Amniotic stem cell (primary cell): Measurements from ENCODE around the gene GCN1.

Source experiments
- DNase-seq: peaks from one replicate; lab custom pipeline; 2025; lab: John Stamatoyannopoulos, UW

Gene GCN1

DNA sequence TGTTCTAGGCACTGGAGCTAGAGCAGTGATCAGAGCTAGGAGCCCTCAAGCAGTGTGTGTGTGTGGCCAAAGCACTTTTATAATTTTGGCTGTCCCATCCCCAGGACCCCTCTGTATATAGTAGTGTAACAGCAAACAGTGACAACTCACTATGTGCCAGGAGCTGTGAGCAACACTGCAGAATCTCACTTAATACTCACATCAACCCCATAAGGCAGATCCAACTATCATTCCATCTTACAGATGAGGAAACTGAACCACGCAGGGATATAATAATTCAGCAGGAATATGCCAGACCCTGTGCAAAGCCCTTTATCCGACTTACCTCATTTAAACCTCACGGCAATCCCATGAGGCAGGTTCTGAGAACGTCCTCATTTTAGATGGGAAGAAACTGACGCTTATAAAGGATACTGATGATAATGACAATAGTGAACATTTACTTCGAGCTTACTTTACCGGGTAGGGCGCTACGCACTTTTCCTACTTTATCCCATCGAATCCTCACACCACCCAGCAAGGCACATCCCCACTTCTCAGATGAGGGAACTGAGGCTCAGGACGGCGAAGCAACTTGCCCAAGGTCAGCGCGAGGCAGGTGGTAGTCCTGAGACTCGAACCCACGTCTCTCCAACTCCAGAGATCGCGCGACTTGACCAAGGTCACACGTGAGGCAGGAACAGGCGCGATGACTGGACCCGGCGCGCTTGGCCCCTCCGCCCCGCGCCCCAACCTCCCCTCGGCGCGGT, 78.6 kb downstream of the GCN1 start:
- DNase-seq, result no peak

DNA sequence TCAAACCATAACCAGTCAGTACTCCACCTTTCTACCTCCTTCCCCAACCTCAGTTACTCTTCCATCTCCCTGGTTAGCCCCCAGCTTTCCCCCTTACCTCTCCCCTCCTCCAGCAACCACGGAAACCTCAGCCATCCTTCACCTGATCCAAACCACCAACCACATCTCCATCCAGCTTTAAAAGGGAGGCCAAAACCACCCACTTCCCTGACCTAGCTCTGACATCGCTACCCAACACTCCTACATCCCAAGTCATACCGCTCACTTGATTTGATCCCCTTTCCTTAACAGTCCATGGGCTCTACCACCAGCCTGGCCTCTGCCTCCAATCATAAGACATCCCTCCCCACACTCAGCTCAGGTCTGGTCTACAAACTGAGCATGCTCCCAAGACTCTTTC, 79.4 kb downstream of the GCN1 start:
- no peak for DNase-seq

DNA sequence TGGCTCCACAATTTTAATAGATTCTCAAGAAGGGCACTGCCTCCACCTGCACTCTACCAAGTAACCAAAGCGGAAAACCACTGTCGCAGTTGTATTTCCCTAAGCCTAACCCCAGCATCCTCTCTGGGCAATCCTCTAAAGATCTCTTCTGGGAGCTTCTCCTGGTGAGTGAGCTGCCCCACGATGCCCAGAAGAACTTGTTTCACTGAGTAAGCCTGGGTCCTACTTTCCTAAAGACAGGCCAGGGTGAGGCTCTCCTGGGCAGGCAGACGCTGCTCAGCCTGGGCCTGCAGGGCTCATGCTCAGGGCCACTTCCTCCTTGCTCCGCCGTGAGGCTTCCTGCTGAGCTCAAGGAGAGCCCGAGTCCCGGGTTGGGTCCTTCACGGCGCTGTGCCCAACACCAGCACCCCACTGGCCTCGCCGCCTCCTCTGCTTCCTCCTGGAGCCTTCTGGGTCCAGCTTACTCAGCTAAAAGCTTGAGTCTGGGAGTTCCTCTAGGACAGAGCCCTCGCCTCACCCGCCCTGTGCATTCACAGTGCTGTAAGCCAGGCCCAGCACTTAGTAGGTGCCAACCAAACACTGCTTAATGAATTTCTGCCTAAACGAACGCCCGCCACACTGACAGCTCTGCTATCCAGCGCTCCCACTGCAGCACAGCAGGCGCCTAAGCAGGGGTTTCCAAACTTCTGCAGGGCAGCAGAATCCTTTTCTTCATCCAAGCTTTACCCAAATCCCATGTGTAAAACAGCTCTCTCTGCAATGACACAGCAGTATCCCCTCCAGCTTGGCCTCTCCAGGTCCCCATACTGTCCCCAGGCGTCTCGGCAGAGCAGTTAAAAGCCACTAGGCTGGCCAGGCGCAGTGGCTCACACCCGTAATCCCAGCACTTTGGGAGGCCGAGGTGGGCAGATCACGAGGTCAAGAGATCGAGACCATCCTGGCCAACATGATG, 83.7 kb downstream of the GCN1 start:
- no peak for DNase-seq

DNA sequence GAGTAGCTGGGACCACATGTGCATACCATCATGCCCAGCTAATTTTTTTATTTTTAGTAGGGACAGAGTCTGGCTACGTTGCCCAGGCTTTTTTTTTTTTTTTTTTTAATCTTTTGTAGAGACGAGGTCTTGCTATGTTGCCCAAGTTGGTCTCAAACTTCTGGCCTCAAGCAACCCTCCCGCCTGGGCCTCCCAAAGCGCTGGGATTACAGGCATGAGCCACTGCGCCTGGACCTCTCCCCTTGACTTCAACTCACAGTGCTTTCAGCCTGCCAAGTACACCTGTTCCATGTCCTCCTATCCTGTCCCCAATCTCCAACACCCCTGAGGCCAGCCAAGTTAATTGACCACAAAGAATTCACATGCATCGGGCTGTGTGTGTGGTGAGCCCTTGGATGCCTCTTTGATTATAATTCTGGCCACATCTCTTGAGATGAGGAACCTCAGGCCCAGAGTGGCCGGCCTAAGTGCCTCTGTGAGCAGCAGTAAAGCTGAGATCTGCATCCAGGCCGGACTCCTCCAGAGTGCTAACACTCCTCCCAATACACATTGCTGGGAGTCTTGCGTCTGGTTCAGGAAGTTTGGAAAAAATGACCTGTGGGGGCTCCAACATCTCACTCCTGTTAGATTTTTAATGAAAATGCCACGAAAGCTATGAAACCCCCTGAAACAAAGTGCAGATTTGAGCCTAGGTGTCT, 84.8 kb downstream of the GCN1 start:
- no peak for DNase-seq

DNA sequence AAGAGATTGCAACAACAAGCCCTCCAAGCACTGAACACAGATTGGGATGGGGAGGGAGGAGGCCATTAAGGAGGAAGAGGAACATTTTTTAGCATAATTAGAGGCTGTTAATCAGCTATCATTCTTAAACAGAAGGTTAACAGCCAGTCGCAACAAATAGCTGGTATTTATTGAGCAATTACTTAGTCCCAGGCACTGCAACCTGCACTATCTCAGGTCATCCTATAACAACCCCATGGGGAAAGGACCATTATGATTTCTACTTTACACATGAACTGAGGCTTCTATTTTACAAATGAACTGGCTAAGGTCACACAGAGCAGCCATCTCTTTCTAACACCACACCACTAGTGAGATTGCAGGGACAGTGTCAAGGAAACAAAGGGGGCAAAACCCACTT, 88.4 kb downstream of the GCN1 start:
- DNase-seq, result no peak

DNA sequence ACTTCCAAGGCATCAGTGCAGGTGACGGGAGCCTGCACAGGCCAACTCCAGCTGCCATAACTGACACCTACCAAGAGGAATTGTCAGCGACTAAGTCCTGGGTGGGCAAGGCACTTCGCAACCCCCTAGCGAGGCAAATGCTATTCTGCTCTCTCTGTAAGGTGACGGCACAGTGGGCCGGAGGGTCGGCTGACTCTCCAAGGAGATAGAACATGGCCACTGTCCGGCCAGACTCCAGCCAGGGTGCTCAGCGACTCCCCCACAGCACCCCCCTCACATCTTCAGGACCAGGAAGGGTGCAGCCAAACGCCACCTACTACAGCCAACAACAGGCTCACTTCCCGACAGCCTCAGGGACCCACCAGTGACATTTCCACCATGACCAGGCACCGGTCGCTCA, 91.1 kb downstream of the GCN1 start:
- no peak for DNase-seq

DNA sequence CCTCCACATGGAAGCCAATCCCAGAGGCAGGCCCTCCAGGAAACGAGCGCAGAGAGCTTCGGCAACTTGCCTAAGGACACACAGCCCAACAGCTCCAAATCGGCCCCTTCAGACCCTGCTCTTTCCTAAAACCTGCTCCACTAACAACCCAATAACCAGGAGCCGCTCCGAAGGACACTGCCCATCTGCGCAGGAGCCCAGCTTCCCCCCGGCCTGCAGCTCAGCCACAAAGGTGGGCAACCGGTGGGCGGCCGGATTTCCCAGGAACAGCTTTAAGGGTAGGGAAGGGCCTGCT, 91.5 kb downstream of the GCN1 start:
- no peak for DNase-seq

DNA sequence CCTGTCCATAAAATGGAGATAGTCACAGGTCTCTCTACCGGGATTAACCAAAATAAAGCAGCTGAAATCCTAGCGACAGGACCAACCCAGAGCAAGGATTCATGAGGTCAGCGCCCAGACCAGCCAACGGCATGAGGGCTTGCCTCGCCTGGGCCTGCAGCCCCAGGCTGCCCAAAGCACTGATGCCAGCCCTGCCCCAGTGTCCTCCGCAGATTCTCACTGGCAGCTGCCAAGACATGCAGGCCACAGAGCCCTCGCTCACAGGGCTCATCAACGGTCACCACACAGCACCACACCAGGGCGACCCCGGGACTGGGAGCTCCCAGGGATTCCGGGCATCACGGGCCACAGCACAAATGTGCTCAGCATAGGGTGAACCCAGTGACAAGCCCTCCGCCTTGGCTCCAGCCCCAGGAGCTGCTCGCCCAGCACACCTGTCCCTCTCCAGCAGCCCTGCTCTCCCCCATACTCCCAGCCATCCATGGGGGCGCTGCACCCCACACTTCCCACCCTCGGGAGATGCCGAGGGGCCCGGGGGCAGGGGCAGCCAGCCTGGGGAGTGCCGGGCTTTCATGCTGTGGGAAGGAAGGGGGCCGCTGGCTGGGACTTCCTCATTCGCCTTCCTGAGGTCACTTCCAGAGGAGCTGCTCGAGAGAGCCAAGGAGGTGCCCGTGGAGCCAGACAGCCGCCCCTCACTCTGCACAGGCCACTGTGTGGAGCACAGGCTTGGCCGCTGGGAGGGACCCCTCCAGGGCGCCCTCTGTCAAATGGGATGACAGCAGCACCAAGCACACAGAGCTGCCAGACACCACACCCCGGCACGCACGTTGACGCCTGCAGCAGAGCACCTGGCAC, 92.1 kb downstream of the GCN1 start:
- DNase-seq, result no peak

DNA sequence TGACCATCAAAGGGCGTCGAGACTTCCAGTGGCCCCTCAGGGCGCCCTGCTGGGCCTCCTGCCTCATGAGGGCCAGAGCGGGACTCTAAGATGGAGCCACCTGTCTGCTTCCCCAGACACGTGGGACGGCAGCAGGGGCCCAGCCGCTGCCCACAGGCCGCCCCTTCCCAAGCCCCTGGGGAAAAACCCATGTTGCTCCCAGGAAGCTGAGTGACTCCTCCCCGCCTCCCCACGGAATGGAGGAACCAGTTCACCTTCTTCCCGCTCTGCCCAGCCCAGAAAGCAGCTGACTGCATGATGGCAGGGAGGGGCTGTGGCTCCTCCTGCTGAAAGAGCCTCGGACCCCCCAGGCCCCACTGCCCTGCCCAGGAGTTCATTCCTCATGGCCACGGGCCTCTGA, 92.9 kb downstream of the GCN1 start:
- DNase-seq, result no peak

DNA sequence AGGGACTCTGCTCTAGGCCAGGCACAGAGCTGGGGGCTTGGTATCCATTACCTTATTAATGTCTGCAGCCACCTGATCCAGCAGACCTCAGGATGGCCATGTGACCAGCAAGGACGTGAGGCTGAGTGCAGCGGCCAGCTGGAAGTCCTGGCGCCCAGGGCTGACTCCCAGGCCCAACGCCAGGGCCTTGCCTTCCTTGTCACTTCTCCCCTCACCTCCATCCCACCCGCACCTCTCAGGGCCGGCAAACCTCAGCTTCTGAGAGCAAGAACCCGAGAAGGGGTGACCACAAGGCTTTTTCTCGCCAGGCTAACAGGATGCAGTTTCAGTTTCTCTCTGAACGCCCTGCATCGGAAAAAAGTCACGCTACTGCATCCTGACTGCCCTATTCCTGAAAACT, 93.3 kb downstream of the GCN1 start:
- no peak for DNase-seq

DNA sequence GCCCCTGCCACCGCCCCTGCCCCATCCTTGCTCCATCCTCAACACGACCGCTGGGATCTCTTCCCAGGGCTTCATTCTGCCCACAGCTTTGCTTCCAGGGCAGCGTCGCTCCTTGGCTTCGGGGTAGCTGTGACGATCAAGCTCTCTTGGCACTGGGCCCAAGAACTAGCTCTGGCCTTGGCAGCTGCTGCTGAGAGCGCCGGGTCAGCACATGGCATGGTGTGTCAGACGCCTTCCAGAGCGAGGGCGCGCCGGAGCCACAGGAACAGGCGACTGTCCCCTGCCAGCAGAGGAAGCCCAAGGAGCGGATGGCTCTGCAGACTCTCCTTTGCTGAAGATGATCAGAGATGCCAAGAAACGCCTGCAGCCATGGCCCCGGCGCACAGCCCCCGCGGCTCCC, 93.9 kb downstream of the GCN1 start:
- no peak for DNase-seq

DNA sequence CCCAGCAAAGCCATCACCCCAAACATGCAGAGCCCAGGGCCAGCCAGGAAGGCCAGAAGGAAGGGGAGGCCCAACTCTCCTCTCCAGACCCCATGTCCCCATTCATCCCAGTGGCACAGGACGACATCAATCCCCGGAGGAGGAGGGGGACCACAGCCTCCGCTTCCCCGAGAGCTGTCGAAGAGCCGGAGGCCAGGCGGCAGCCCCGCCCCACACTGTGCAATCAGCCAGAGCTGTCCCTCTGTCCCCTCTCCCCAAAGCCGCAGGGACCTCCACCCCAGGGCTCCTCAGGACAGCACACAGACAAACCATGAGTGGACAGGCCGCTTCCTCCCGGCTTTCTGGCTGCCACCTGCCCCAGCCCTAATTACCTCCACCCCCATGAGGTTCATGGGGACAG, 94.8 kb downstream of the GCN1 start:
- no peak for DNase-seq

DNA sequence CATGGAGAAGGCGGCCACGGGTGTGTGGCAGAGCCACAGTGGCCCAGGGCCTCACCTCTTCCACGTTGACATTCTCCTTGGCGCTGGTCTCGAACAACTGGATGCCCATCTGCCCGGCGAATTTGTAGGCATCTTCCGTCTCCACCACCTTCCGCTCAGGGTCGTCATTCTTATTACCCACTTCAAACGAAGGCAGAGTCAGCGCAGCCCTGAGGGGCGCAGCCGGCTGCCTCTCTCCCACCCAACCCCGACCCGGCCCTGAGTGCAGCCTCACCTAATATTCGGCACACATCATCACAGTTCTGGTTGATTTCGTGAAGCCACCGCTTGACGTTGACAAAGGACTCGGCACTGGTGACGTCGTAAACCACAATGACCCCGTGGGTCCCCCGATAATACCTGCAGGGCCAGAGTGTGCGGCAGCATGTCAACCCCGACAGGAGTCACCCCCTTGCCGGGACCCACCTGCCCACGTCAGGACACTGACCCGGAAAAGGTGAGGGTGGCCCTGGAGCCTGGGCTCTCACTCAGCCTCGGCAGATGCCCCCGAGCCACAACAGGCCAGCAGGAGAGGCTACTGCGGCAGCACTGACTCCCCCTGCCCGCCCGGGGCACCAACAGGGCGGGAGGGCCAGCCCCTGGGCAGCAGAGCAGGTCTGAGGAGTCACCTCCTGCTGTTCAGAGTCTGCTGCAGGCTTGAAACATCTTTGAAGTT, 95.6 kb downstream of the GCN1 start:
- no peak for DNase-seq

DNA sequence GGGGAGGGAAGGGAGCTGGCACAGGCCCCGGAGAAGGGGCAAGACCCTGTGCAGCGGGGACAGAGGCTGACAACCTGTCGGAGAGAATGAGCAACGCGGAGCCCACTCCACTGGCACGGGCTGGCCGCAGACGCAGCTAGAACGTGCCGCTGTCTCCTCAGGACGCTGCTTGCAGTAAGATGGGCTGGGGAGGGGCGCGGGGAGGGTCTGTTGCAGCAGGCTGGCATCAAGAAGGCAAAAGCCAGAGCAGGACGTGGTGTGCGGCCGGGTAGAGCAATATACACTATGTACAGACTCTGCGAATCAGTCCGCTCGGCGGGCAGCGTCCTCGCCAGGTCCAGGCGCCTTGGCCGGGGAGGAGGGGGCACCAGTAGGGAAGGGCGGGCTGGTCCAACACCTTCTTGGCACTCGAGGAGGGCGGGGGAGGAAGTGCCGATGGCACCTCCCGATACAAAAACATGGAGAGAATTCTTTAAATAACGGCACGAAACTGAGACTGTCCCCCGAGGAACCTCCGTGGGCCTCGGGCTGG, 97.8 kb downstream of the GCN1 start:
- no peak for DNase-seq

DNA sequence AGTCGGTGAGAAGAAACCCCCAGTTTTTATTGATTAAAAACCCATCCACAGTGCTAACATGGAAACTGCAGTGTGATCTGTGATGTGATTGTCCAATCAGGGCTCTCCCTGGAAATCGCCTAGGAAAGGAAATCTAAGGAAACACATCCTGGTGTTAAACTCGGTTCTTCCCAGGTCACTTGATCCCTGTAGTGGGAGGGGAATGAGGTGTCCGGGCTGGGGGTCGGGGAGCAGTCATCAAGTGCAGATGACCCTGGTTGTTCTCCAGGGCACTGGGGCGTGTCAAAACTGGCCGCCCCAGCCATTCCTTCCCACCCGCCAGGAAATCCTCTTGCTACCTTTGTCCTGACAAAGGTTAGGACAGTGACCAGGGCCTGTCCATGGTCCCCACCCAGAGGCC, 98.8 kb downstream of the GCN1 start:
- no peak for DNase-seq

DNA sequence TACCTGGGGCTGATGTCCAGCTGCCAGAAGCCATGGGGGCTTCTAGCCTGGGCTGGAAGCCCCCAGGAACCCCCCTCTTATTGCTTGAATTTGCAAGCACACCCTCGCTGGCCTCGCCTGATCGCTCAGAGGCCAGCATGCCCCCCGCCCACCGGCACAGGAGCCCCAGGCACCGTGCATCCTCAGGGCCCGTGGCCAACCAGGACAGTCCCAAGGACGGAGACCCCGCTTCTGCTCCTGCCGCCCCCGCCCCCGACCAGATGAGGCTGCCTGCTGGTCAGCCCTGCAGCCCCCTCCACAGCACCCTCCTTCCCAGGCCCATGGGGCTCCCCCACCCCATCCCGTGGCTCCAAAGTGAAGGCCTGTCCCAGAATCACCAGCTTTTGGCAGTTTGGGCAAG, 99.2 kb downstream of the GCN1 start:
- DNase-seq, result no peak

DNA sequence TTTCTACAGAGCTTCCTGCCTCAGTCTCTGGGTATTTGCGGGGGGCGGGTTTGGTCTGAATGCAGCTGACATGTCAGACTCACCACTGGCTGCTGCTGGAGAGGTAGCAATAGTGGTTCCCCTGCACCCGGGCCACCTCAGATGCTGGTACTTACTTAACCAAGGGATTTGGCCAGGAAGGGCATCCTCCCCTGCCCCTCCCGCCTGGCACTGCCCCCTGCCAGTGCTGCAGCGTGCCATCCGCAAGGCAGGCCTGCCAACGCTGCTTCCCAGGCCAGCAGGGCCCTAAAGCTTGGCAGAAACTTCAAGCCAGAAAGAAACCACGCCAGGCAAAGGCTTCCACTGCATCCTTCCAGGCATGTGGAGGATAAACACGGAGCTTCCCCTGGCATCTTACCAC, 100.0 kb downstream of the GCN1 start:
- DNase-seq, result no peak

DNA sequence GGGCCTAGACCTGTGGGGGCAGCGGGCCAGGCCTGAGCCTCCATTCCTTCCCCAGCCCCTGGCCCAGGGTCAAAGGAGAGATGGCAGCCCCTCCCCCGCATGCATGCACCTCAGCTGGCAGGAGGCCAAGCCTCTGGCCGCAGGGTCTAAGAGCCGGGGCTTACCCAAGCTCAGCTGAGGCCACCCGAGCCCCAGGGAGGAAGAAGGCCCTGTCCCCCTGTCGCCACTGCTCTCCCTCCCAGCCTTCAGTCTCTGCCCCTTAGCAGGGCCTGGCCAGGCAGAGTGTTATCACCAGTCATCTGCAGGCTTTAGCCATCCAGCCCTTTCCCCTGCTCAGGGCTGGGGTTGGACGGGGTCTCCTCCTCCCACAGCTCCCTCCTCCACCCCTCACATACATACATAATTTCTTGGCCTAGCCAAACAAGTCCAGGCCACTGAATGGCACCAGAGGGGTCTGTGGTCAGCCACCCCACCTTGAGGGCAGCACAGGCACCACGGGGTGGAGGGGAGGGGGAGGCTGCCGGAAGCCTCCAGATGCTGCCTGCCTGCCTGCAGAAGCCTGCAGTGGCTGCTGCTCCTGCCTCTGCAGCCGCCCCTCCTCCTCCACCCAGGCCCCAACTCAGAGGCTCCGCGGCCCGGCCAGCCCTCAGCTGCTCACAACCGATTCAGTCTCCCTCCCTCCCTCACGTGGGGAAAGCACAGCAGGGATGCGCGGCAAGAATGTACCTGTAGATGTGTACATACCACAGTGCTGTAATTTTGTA, 100.7 kb downstream of the GCN1 start:
- no peak for DNase-seq

DNA sequence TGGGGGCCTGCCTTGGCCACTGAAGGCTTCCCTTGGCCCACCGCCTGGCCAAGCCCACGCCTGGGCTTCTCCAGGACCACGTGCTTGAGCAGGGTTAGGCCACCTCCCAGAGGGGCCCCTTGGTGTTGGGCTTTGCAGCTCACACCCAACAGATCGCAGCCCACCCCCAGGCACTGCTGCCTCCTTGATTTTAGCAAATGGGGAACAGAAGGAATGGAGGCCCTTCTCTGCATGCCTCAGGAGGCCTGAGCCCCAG, 101.3 kb downstream of the GCN1 start:
- no peak for DNase-seq

DNA sequence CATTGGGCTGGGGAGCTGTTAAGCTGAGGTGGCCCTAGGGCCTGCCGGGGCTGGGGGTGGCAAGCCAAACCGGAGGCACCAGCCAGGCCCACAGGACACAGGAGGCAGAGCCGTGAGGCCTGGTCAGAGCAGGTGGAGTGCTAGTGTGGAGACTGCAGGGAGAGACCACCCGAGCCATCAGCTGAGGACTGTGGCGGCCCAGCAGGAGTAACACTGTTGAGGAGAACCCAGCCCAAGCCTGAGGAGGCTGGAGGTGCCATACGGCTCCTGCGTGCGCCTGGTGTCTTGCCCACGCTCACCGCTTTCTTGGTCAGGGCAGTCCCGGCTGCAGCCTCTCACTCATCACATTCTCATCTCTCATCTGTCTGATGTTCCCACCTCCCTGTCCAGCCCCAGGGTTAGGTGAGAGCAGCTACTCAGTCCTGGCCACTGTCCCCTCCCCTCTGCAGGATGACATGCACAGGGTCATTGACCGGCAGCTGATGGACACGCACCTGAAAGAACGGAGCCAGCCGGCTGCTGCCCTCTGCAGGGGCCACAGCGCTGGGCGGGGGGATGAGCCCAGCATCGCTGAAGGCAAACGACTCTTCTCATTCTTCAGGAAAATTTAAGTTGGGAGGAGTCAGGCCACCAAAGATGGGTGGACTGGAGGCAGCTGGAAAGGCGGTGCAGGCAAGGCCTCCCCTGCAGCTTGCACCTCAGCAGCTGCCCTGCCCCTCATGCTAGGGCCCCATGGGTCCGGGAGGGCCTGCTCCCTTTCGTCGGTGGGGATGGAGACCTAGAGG, 101.8 kb downstream of the GCN1 start:
- DNase-seq, result no peak
